Right renal cortex interstitium (tissue), 3 donors: ENCODE measurements around the gene MBD3. TPM values are rescaled to one million over a fixed set of nuclear protein-coding genes. Genes with fewer than 3 reads are reported as not detected.

ENCODE experiments used
- DNase-seq, 3 donors: peaks; one replicate each; pipeline ENCODE4 v3.0.0-alpha.2; 2013; ENCODE audit warnings: low read depth in 3 of 3, low spot score in 2 of 3
- polyA plus RNA-seq, 3 donors: library from polyadenylated mRNA; unstranded; fragments of 120-200 nt; gene quantifications; one replicate each; pipeline ENCODE4 v1.2.1, GENCODE V29; 2013; ENCODE audit not compliant: insufficient read length in 3 of 3

The MBD3 gene
- polyA plus RNA-seq, 3 donors = 38.1 to 45.5 (median 40.2) TPM

- no peak for DNase-seq
Observed at GRCh38 chr19:1574354-1575136, 18.1 kb downstream of the MBD3 start.

- no peak for DNase-seq
Observed at GRCh38 chr19:1572795-1573194, 19.9 kb downstream of the MBD3 start.

GRCh38 chr19:1571358-1571757 is 21.3 kb downstream of the MBD3 start:
- no peak for DNase-seq

- DNase-seq = no peak
Observed at GRCh38 chr19:1570836-1571235, 21.8 kb downstream of the MBD3 start.

- DNase-seq = no peak
Observed at GRCh38 chr19:1569997-1570396, 22.7 kb downstream of the MBD3 start.

GRCh38 chr19:1568320-1569019 is 24.2 kb downstream of the MBD3 start, which contains the start of gene MEX3D:
TSS of gene MEX3D (minus strand) at chr19:1568325. CDS start at chr19:1568058, 267 bp downstream.
- DNase-seq = peak in 1 of 3 donors; percentile 46

GRCh38 chr19:1567848-1568227 is 24.8 kb downstream of the MBD3 start:
- no peak for DNase-seq

- DNase-seq = no peak
Observed at GRCh38 chr19:1567116-1567847, 25.4 kb downstream of the MBD3 start.

- DNase-seq = peak; percentile 47 to 76 (median 73)
Observed at GRCh38 chr19:1566392-1567115, 26.1 kb downstream of the MBD3 start.

- DNase-seq = no peak
Observed at GRCh38 chr19:1563251-1563650, 29.4 kb downstream of the MBD3 start.

GRCh38 chr19:1561236-1561842 is 31.3 kb downstream of the MBD3 start:
- DNase-seq = no peak

- DNase-seq = no peak
Observed at GRCh38 chr19:1560286-1560882, 32.3 kb downstream of the MBD3 start.

- DNase-seq = no peak
Observed at GRCh38 chr19:1558552-1558951, 34.1 kb downstream of the MBD3 start.

GRCh38 chr19:1556390-1557070 is 36.1 kb downstream of the MBD3 start:
- no peak for DNase-seq

GRCh38 chr19:1555487-1556389 is 36.9 kb downstream of the MBD3 start:
- DNase-seq = no peak

GRCh38 chr19:1554968-1555367 is 37.7 kb downstream of the MBD3 start:
- no peak for DNase-seq

GRCh38 chr19:1553415-1553814 is 39.2 kb downstream of the MBD3 start:
- DNase-seq = no peak
